Uterus (tissue), 4 donors: ENCODE measurements around the gene PARD6B. TPM values are rescaled to one million over a fixed set of nuclear protein-coding genes. Genes with fewer than 3 reads are reported as not detected.
"Not testable (repeated sequence)": the region's sequence is repeated elsewhere in the genome, so short reads cannot be mapped to it uniquely, and the experiment has no call there.

Source experiments
- DNase-seq, 2 donors: peaks; one replicate each; pipeline ENCODE4 v3.0.0-alpha.2; 2019 to 2020
- H3K27ac ChIP-seq, 2 donors: fragments of 200-600 bp; sonication (generic); 1 replicate in 1 of 2; 2 replicates in 1 of 2; pipeline ENCODE4 v1.5.1; 2016 to 2018
- H3K27me3 ChIP-seq, 2 donors: fragments of 200-600 bp; sonication (generic); one replicate each; pipeline ENCODE4 v1.5.1; 2018 to 2019; ENCODE audit warnings: control low read depth in 1 of 2
- H3K36me3 ChIP-seq, 2 donors: fragments of 200-600 bp; sonication (generic); one replicate each; pipeline ENCODE4 v1.5.1; 2019; ENCODE audit warnings: control low read depth in 1 of 2
- H3K4me1 ChIP-seq, 2 donors: fragments of 200-600 bp; sonication (generic); one replicate each; pipeline ENCODE4 v1.5.1; 2018 to 2019; ENCODE audit warnings: control low read depth in 1 of 2
- H3K4me3 ChIP-seq, 2 donors: fragments of 200-600 bp; sonication (generic); 1 replicate in 1 of 2; 2 replicates in 1 of 2; pipeline ENCODE4 v1.5.1; 2018 to 2019; ENCODE audit warnings: mild to moderate bottlenecking in 1 of 2
- H3K9me3 ChIP-seq, 2 donors: fragments of 200-600 bp; sonication (generic); one replicate each; pipeline ENCODE4 v1.5.1; 2019; ENCODE audit warnings: control low read depth in 1 of 2
- POLR2A ChIP-seq, 2 donors: fragments of 450-650 bp; IDR thresholded peaks; one replicate each; pipeline ENCODE4 v1.6.1; 2016; ENCODE audit warnings: antibody characterized with exemption in 2 of 2, mild to moderate bottlenecking in 1 of 2, moderate library complexity in 1 of 2
- intact Hi-C: fragments of 100-400 bp; cut with DNase I; formaldehyde crosslinking; loops from one replicate; pipeline ENCODE4 v1.15.1; 2023; ENCODE audit warnings: low total_unique reads
- total RNA-seq, 4 donors: library from RNA; depleted of rRNA in 3 of 4; stranded (reverse); fragments of >200 nt in 3 of 4; gene quantifications; one replicate each; pipeline versions ENCODE4 v1.1.0 to v1.2.4, GENCODE V29; 2014 to 2023
- TF ChIP-seq, protein P1 (sequence below), 4 experiments: fragments of 200-600 bp in 2 of 4; fragments of 450-650 bp in 2 of 4; sonication (generic) in 2 of 4; IDR thresholded peaks; one replicate each; pipeline ENCODE4 v1.5.1; 2016 to 2019; ENCODE audit warnings: antibody characterized with exemption in 4 of 4, mild to moderate bottlenecking in 2 of 4, moderate library complexity in 1 of 4
- donor health status: DM: yes; HTN: yes; CAD: no.

Gene PARD6B
- total RNA-seq, 4 donors from 2014 or later: 2.0 to 13.2 (median 7.8) TPM

DNA sequence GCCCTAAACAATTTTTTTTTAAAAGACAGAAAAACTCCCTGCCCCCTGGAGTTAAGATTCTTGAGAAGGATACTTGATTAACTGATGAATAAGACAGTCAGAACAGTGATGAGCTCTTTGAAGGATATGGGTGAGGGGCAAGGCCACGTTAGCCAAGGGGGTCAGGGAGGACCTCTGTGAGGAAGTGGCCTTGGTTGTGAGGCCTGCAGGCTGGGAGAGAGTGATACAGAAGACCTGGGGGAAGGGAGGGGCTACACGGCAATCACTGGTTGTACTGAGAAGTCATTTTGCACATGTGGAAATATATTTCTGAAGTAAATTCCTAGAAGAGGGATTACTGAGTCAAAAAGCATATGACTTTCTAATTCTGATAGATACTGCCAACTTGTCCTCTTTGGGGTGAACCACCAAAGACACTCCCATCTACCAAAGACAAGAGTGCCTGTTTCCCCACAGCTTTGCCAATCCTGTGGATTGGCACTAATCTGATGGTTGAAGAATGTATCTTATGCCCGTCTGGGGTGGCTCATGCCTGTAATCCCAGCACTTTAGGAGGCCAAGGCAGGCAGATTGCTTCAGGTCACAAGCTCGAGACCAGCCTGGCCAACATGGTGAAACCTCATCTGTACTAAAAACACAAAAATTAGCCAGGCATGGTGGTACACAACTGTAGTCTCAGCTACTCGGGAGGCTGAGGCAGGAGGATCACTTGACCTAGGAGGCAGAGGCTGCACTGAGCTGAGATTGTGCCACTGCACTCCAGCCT is 41.2 kb downstream of the PARD6B start:
- TF ChIP-seq POLR2A (IDR thresholded peaks at IDR 0.05): no peak
- TF ChIP-seq, protein P1, sequence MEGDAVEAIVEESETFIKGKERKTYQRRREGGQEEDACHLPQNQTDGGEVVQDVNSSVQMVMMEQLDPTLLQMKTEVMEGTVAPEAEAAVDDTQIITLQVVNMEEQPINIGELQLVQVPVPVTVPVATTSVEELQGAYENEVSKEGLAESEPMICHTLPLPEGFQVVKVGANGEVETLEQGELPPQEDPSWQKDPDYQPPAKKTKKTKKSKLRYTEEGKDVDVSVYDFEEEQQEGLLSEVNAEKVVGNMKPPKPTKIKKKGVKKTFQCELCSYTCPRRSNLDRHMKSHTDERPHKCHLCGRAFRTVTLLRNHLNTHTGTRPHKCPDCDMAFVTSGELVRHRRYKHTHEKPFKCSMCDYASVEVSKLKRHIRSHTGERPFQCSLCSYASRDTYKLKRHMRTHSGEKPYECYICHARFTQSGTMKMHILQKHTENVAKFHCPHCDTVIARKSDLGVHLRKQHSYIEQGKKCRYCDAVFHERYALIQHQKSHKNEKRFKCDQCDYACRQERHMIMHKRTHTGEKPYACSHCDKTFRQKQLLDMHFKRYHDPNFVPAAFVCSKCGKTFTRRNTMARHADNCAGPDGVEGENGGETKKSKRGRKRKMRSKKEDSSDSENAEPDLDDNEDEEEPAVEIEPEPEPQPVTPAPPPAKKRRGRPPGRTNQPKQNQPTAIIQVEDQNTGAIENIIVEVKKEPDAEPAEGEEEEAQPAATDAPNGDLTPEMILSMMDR (IDR thresholded peaks at IDR 0.05): no peak
- H3K4me3 ChIP-seq: no peak overlapping the region
- DNase-seq: peak in 1 of 2 donors; percentile 6
- no peaks in the 10 kb centered on the region for H3K36me3 ChIP-seq
- H3K27ac ChIP-seq: no peak overlapping the region
- H3K9me3 ChIP-seq: no peaks in the 10 kb centered on the region
- intact Hi-C loops: no loop called here
- no peaks in the 10 kb centered on the region for H3K27me3 ChIP-seq
- H3K4me1 ChIP-seq: no peaks in the 10 kb centered on the region

DNA sequence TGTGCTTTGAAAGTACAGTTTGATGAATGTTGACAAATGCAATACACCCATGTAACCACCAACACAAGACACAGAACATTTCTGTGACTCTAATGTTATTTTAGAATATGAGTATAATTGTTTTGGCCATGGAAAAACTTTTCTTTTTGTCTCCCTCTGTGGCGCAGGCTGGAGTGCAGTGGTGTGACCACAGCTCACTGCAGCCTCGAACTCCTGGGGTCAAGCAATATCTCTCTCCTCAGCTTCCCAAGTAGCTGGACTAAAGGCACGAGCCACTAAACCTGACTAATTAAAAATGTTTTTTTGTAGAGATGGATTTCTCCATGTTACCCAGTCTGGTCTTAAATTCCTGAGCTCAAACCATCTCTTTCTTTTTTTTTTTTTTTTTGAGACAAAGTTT is 43.1 kb downstream of the PARD6B start:
- intact Hi-C loops: no loop called here
- no peaks in the 10 kb centered on the region for H3K9me3 ChIP-seq
- no peaks in the 10 kb centered on the region for H3K4me1 ChIP-seq
- no peak overlapping the region for H3K27ac ChIP-seq
- TF ChIP-seq, protein P1 (IDR thresholded peaks at IDR 0.05): no peak
- no peak for TF ChIP-seq POLR2A (IDR thresholded peaks at IDR 0.05)
- H3K4me3 ChIP-seq: no peak overlapping the region
- no peaks in the 10 kb centered on the region for H3K36me3 ChIP-seq
- DNase-seq: no peak
- H3K27me3 ChIP-seq: no peaks in the 10 kb centered on the region

DNA sequence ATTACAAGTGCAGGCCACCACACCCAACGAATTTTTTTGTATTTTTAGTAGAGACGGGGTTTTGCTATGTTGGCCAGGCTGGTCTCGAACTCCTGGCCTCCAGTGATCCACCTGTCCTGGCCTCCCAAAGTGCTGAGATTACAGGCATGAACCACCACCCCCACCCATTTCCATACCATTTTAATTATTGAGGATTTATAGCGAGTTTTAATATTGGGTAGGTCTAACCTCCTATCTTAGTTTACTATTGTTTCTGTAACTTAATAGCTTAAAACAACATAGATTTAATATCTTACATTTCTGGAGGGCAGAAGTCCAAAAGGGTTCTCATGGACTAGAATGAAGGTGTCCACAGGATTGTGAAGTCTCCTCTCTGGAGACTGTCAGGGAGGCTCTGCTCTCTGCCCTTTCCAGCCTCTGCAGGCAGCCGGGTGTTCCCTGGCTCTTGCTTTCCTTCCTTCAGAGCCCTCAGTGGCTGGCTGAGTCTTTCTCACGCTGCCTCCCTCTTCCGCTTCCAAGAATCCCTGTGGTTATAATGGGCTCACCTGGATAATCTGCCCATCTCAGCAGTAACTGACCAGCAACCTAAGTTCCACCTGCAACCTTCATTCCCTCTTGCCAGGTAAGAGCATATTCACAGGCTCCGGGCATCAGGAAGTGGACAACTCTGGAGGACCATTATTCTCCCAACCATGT is 44.9 kb downstream of the PARD6B start:
- Histone ChIP-seq H3K4me1 (no peaks in the 10 kb centered on the region), H3K27ac (no peak overlapping the region), H3K9me3 (no peaks in the 10 kb centered on the region), H3K4me3 (no peak overlapping the region), H3K36me3 (no peaks in the 10 kb centered on the region), H3K27me3 (no peaks in the 10 kb centered on the region)
- intact Hi-C loops: no loop called here
- DNase-seq: peak in 1 of 2 donors; percentile 2
- no peak for TF ChIP-seq POLR2A (IDR thresholded peaks at IDR 0.05)
- TF ChIP-seq, protein P1 (IDR thresholded peaks at IDR 0.05): no peak

DNA sequence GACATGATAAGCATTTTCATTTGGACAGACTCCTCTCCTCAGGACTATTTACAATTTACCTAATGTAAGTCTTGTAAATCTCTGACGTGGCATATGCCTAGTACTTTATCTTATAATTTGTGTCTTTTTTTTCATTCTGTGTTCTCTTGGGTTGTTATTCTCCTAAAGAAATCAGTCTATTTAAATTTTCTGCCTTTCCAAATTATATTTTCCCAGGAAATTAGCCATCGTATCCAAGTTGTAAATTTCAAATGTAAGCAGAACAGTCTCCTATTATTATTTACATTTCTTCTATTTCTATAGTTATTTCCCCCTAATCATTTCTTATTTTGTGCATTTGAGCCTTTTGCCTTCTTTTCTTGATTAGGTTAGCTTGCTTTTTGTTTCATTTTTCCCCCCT is 46.0 kb downstream of the PARD6B start:
- DNase-seq: no peak
- TF ChIP-seq, protein P1 (IDR thresholded peaks at IDR 0.05): no peak
- no peak for TF ChIP-seq POLR2A (IDR thresholded peaks at IDR 0.05)
- intact Hi-C loops: no loop called here
- Histone ChIP-seq H3K4me3 (no peak overlapping the region), H3K36me3 (no peaks in the 10 kb centered on the region), H3K27me3 (no peaks in the 10 kb centered on the region), H3K27ac (no peak overlapping the region), H3K9me3 (no peaks in the 10 kb centered on the region), H3K4me1 (no peaks in the 10 kb centered on the region)

DNA sequence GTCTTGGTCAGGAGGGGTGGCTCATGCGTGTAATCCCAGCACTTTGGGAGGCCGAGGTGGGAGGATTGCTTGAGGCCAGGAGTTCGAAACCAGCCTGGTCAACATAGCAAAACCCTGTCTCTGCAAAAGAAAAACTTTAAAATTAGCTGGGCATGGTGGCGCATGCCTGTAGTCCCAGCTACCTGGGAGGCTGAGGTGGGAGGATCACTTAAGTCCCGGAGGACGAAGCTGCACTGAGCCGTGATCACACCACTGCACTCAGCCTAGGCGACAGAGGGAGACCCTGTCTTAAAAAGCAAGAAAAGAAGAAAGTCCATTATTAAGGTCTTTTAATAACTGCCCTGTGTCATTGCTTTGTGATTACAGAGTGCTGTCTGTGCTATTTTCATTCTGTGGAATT is 47.6 kb downstream of the PARD6B start:
- H3K27ac ChIP-seq, H3K36me3 ChIP-seq, intact Hi-C loops, DNase-seq, H3K27me3 ChIP-seq, H3K4me3 ChIP-seq, H3K9me3 ChIP-seq, H3K4me1 ChIP-seq: not testable (repeated sequence)
